ENCODE results near the gene MACROD1. TPM values are rescaled to one million over a fixed set of nuclear protein-coding genes. Genes with fewer than 3 reads are reported as not detected.

MACROD1 gene
- polyA plus RNA-seq, 1 donor (not counting 4 experiments of a cell fraction or from before 2014, with no cell fraction given): 4.6 TPM

DNA sequence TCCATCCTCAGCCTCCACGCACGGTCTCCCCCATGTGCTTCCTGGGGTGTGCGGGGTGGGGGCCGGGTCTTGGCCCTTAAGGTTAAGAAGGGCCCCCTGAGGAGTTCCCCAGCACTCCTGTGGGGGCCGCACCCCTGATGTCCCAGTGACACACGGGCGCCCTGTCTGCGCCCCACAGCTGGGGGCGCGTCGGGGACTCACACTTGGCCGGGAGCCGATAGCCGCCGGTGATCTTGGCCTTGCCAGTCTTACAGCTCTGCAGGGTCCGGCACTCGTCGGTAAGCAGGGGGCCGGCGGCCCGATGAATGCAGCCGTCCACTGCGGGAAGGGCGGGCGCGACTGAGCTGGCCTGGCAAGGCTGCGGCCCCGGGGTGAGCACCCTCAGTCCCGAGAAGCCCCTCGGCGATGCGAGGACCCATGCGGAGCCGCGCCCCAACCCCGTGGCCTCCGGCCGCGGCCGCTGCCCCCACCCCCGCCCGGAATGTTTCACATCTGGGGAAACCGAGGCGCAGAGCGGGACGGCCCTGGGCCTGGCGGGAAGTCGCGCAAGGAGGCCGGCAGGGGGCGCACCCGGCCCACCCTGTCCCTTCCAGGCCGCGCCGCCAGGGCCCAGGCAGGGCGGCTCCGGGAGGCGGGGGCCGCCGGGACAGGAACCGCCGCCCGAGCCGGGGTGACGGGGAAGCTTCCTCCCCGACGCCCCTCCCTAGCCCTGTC lies 165.7 kb downstream of the MACROD1 start:
- Histone ChIP-seq H3K4me2 (ENCODE audit: control insufficient read depth, extremely low read depth, insufficient read depth, low read depth, low read length) (peak overlapping the region; percentile 58), H3K9me3 (ENCODE audit: control insufficient read depth, low read depth, low read length) (no peaks in the 10 kb centered on the region), H3K27me3 (ENCODE audit: control insufficient read depth, extremely low read depth, insufficient read depth, low read length) (no peaks in the 10 kb centered on the region), H2AFZ (ENCODE audit: control insufficient read depth, low read length) (no peak overlapping the region), H3K4me3 (ENCODE audit: control insufficient read depth in 2 of 3, extremely low read depth in 1 of 3, insufficient read depth in 2 of 3, low read depth in 1 of 3, low read length in 3 of 3) (peak overlapping the region in 1 of 3 experiments; percentile 12), H3K4me1 (ENCODE audit: control insufficient read depth, extremely low read depth, insufficient read depth, low read length) (peaks cover 10% of the 10 kb centered on the region), H4K20me1 (ENCODE audit: control insufficient read depth, extremely low read depth, insufficient read depth, low read length) (peaks cover 6% of the 10 kb centered on the region), H3K79me2 (ENCODE audit: control insufficient read depth, insufficient read depth, low read length) (no peaks in the 10 kb centered on the region), H3K27ac (ENCODE audit: control insufficient read depth, insufficient read depth, low read length) (no peak overlapping the region), H3K36me3 (ENCODE audit: control insufficient read depth in 2 of 2, extremely low read depth in 1 of 2, insufficient read depth in 2 of 2, low read length in 2 of 2) (peaks cover 9 to 18% of the 10 kb centered on the region in 2 experiments), H3K9ac (ENCODE audit: control insufficient read depth, extremely low read depth, insufficient read depth, low read length) (peak overlapping the region; percentile 33), H3K9me1 (ENCODE audit: control insufficient read depth, extremely low read depth, insufficient read depth, low read length) (peaks cover 2% of the 10 kb centered on the region)
- DNase-seq (ENCODE audit: low read depth, low spot score): no peak
- dilution Hi-C loops (cut with MboI; ENCODE audit: extremely low pct_ligation_motif_present, low sequenced_read_pairs): loop anchor here (10.0 kb wide), 1 partner anchor 135 kb away; no protein-coding TSS in a partner anchor
- no peak for TF ChIP-seq EZH2 (IDR thresholded peaks at IDR 0.05; ENCODE audit: low read length)
- TF ChIP-seq CTCF (optimal IDR thresholded peaks at IDR 0.05 in 1 of 3, IDR thresholded peaks at IDR 0.05 in 1 of 3, conservative IDR thresholded peaks at IDR 0.05 in 1 of 3; ENCODE audit: extremely low read depth in 1 of 3, insufficient read depth in 2 of 3, low read length in 3 of 3): peak; percentile 12 to 85 (median 67)
- no peak for FAIRE-seq

- FAIRE-seq: peak; percentile 34
Observed at GRCh38 chr11:63999349-64000025, 166.4 kb downstream of the MACROD1 start.

More at GRCh38 chr11:63999349-64000025, 166.4 kb downstream of the MACROD1 start:
- no peaks in the 10 kb centered on the region for H3K79me2 ChIP-seq (ENCODE audit: control insufficient read depth, insufficient read depth, low read length)
- H3K4me1 ChIP-seq (ENCODE audit: control insufficient read depth, extremely low read depth, insufficient read depth, low read length): peaks cover 10% of the 10 kb centered on the region
- H3K4me2 ChIP-seq (ENCODE audit: control insufficient read depth, extremely low read depth, insufficient read depth, low read depth, low read length): peak overlapping the region; percentile 51
- H3K27me3 ChIP-seq (ENCODE audit: control insufficient read depth, extremely low read depth, insufficient read depth, low read length): no peaks in the 10 kb centered on the region
- H3K27ac ChIP-seq (ENCODE audit: control insufficient read depth, insufficient read depth, low read length): no peak overlapping the region
- H3K9ac ChIP-seq (ENCODE audit: control insufficient read depth, extremely low read depth, insufficient read depth, low read length): no peak overlapping the region
- H3K9me1 ChIP-seq (ENCODE audit: control insufficient read depth, extremely low read depth, insufficient read depth, low read length): peaks cover 2% of the 10 kb centered on the region
- TF ChIP-seq CTCF (optimal IDR thresholded peaks at IDR 0.05 in 1 of 3, IDR thresholded peaks at IDR 0.05 in 1 of 3, conservative IDR thresholded peaks at IDR 0.05 in 1 of 3; ENCODE audit: extremely low read depth in 1 of 3, insufficient read depth in 2 of 3, low read length in 3 of 3) (peak in 1 of 3 experiments; percentile 5), EZH2 (IDR thresholded peaks at IDR 0.05; ENCODE audit: low read length) (no peak)
- H3K9me3 ChIP-seq (ENCODE audit: control insufficient read depth, low read depth, low read length): no peaks in the 10 kb centered on the region
- dilution Hi-C loops (cut with MboI; ENCODE audit: extremely low pct_ligation_motif_present, low sequenced_read_pairs): loop anchor here (10.0 kb wide), 1 partner anchor 135 kb away; no protein-coding TSS in a partner anchor
- peaks cover 12 to 21% of the 10 kb centered on the region in 2 experiments for H3K36me3 ChIP-seq (ENCODE audit: control insufficient read depth in 2 of 2, extremely low read depth in 1 of 2, insufficient read depth in 2 of 2, low read length in 2 of 2)
- peak; percentile 71 for DNase-seq (ENCODE audit: low read depth, low spot score)
- peaks cover 6% of the 10 kb centered on the region for H4K20me1 ChIP-seq (ENCODE audit: control insufficient read depth, extremely low read depth, insufficient read depth, low read length)
- no peak overlapping the region for H2AFZ ChIP-seq (ENCODE audit: control insufficient read depth, low read length)
- no peak overlapping the region for H3K4me3 ChIP-seq (ENCODE audit: control insufficient read depth in 2 of 3, extremely low read depth in 1 of 3, insufficient read depth in 2 of 3, low read depth in 1 of 3, low read length in 3 of 3)

Measured in keratinocyte (primary cell).